GM20000 (cell line): Measurements from ENCODE around the gene FIGLA.

Experiments used
- DNase-seq: peaks from one replicate; pipeline ENCODE4 v3.0.0; 2012; ENCODE audit warnings: low spot score
- CTCF ChIP-seq: IDR thresholded peaks from 2 replicates; pipeline ENCODE4 v1.5.1; 2012; ENCODE audit warnings: mild to moderate bottlenecking, control low read depth; ENCODE audit errors: extremely low read depth, missing control alignments

Gene FIGLA

GRCh38 chr2:70772486-70773155, 17.8 kb downstream of the FIGLA start:
- no peak for TF ChIP-seq CTCF
- no peak for DNase-seq

- no peak for DNase-seq
- no peak for TF ChIP-seq CTCF
Measured at GRCh38 chr2:70771446-70771845, 19.0 kb downstream of the FIGLA start.

- no peak for DNase-seq
- no peak for TF ChIP-seq CTCF
Measured at GRCh38 chr2:70769450-70769849, 21.0 kb downstream of the FIGLA start.

GRCh38 chr2:70768590-70769085, 21.8 kb downstream of the FIGLA start:
- TF ChIP-seq CTCF, result no peak
- DNase-seq, result no peak

- TF ChIP-seq CTCF, result no peak
- DNase-seq, result peak; percentile 76
Measured at GRCh38 chr2:70767699-70768589, 22.5 kb downstream of the FIGLA start, which contains the start of gene ADD2. TSS of gene ADD2 (minus strand) at chr2:70768200. CDS start at chr2:70706408, 61,792 bp downstream.

GRCh38 chr2:70767079-70767698, 23.3 kb downstream of the FIGLA start:
- TF ChIP-seq CTCF, result no peak
- DNase-seq, result peak; percentile 48
